Embryonic facial prominence (tissue), 1 donor: ENCODE results near the gene VIM.
"Not testable (repeated sequence)": the region's sequence is repeated elsewhere in the genome, so short reads cannot be mapped to it uniquely, and the experiment has no call there.

Experiments used
- DNase-seq: peaks from one replicate; pipeline ENCODE4 v3.0.0-alpha.2; 2016; ENCODE audit errors: extremely low spot score

Gene VIM

GRCh38 chr10:17232276-17232960, 4.4 kb downstream of the VIM start:
- DNase-seq = no peak

- DNase-seq = no peak
Measured at GRCh38 chr10:17233286-17233991, 5.4 kb downstream of the VIM start.

- no peak for DNase-seq
Measured at GRCh38 chr10:17234431-17234945, 6.4 kb downstream of the VIM start.

- DNase-seq = no peak
Measured at GRCh38 chr10:17235136-17235535, 7.1 kb downstream of the VIM start.

GRCh38 chr10:17236468-17237148, 8.6 kb downstream of the VIM start:
- no peak for DNase-seq

GRCh38 chr10:17237149-17237527, 9.1 kb downstream of the VIM start:
- DNase-seq = no peak

- no peak for DNase-seq
Measured at GRCh38 chr10:17237915-17238444, 9.9 kb downstream of the VIM start.

- DNase-seq = no peak
Measured at GRCh38 chr10:17238445-17239291, 10.6 kb downstream of the VIM start.

- DNase-seq = no peak
Measured at GRCh38 chr10:17239345-17240085, 11.5 kb downstream of the VIM start.

- no peak for DNase-seq
Measured at GRCh38 chr10:17240096-17240495, 12.1 kb downstream of the VIM start.

- no peak for DNase-seq
Measured at GRCh38 chr10:17240616-17241015, 12.6 kb downstream of the VIM start.

- DNase-seq = no peak
Measured at GRCh38 chr10:17241611-17242333, 13.7 kb downstream of the VIM start.

GRCh38 chr10:17244700-17245365, 16.8 kb downstream of the VIM start:
- DNase-seq = no peak

- DNase-seq = no peak
Measured at GRCh38 chr10:17247210-17247609, 19.2 kb downstream of the VIM start.

GRCh38 chr10:17248964-17249363, 20.9 kb downstream of the VIM start:
- no peak for DNase-seq

GRCh38 chr10:17249820-17250219, 21.8 kb downstream of the VIM start:
- DNase-seq = no peak

GRCh38 chr10:17250736-17251135, 22.7 kb downstream of the VIM start:
- no peak for DNase-seq

GRCh38 chr10:17254543-17255050, 26.6 kb downstream of the VIM start:
- DNase-seq = not testable (repeated sequence)

GRCh38 chr10:17255512-17255911, 27.5 kb downstream of the VIM start:
- no peak for DNase-seq
